K562 (cell line): ENCODE results near the gene PPP1R9B. TPM values are rescaled to one million over a fixed set of nuclear protein-coding genes. Genes with fewer than 3 reads are reported as not detected.

Experiments used
- ARID1B ChIP-seq: fragments of 450-650 bp; IDR thresholded peaks from 2 replicates; pipeline ENCODE4 v1.6.1; 2016; ENCODE audit warnings: antibody characterized with exemption, mild to moderate bottlenecking, inconsistent platforms
- ATF1 ChIP-seq, 2 experiments: fragments of 450-650 bp in 1 of 2; IDR thresholded peaks; 2 replicates each; pipeline ENCODE4 v1.6.1; 2016; ENCODE audit warnings: missing compliant biosample characterization in 1 of 2, missing genetic modification characterization in 1 of 2
- BCOR ChIP-seq: fragments of 450-650 bp; IDR thresholded peaks from 2 replicates; pipeline ENCODE4 v1.6.1; 2016
- CBX3 ChIP-seq, 2 experiments: IDR thresholded peaks; 1 replicate in 1 of 2; 2 replicates in 1 of 2; pipeline ENCODE4 v1.6.1; 2012; ENCODE audit warnings: inconsistent platforms in 2 of 2, low read length in 2 of 2, borderline replicate concordance in 1 of 2, control low read depth in 1 of 2
- CBX5 ChIP-seq: IDR thresholded peaks from 2 replicates; pipeline ENCODE4 v1.6.1; 2014; ENCODE audit warnings: low read depth, borderline replicate concordance
- CHD4 ChIP-seq: fragments of 200-600 bp; sonication (generic); IDR thresholded peaks from 3 replicates; pipeline ENCODE4 v1.6.1; 2012; ENCODE audit warnings: low read depth, mild to moderate bottlenecking, mixed read lengths, low read length, inconsistent platforms; ENCODE audit not compliant: insufficient read depth, insufficient replicate concordance, poor library complexity, severe bottlenecking
- FOXA3 ChIP-seq, 2 experiments: fragments of 450-650 bp in 1 of 2; sonication (generic) in 1 of 2; formaldehyde crosslinking; IDR thresholded peaks in 1 of 2; conservative IDR thresholded peaks in 1 of 2; 2 replicates each; pipeline versions ENCODE4 v1.4.0 to v1.8.0; 2020 to 2022; ENCODE audit warnings: mild to moderate bottlenecking in 2 of 2, missing genetic modification reagents in 1 of 2
- IRF2 ChIP-seq: sonication (generic); formaldehyde crosslinking; IDR thresholded peaks from 2 replicates; pipeline ENCODE4 v1.8.1; 2022; ENCODE audit warnings: mild to moderate bottlenecking, missing genetic modification reagents
- JUND ChIP-seq, 2 experiments: IDR thresholded peaks; 2 replicates in 1 of 2; 3 replicates in 1 of 2; pipeline ENCODE4 v1.6.1; 2011; ENCODE audit warnings: borderline replicate concordance in 2 of 2, low read depth in 2 of 2, low read length in 2 of 2, improper control_type of control experiment in 1 of 2, missing biosample characterization in 1 of 2, missing genetic modification characterization in 1 of 2, missing genetic modification reagents in 1 of 2
- MIER1 ChIP-seq: fragments of 450-650 bp; IDR thresholded peaks from 2 replicates; pipeline ENCODE4 v1.6.1; 2016; ENCODE audit warnings: antibody characterized with exemption, mild to moderate bottlenecking, low read depth
- MYC ChIP-seq, 2 experiments: fragments of 250-450 bp in 1 of 2; sonication (Bioruptor Pico) in 1 of 2; IDR thresholded peaks; 2 replicates each; pipeline versions ENCODE4 v1.5.1 to v1.6.1; 2012 to 2021; ENCODE audit warnings: low read depth in 2 of 2, borderline replicate concordance in 1 of 2, improper control_type of control experiment in 1 of 2, low read length in 1 of 2, mild to moderate bottlenecking in 1 of 2, moderate library complexity in 1 of 2
- NFIX ChIP-seq: fragments of 250-450 bp; sonication (Bioruptor Pico); IDR thresholded peaks from 2 replicates; pipeline ENCODE4 v1.4.0; 2020; ENCODE audit warnings: low read depth, mild to moderate bottlenecking, moderate library complexity
- SMARCA5 ChIP-seq: fragments of 450-650 bp; IDR thresholded peaks from 2 replicates; pipeline ENCODE4 v1.6.1; 2016
- SMARCB1 ChIP-seq: IDR thresholded peaks from 2 replicates; pipeline ENCODE4 v1.6.1; 2011; ENCODE audit warnings: improper control_type of control experiment, low read depth; ENCODE audit not compliant: insufficient read length
- SNIP1 ChIP-seq: fragments of 450-650 bp; IDR thresholded peaks from 2 replicates; pipeline ENCODE4 v1.7.1; 2017; ENCODE audit warnings: low read depth, mild to moderate bottlenecking
- SREBF2 ChIP-seq: sonication (generic); formaldehyde crosslinking; IDR thresholded peaks from 2 replicates; pipeline ENCODE4 v1.4.0; 2020; ENCODE audit warnings: mild to moderate bottlenecking, missing genetic modification reagents
- TBL1XR1 ChIP-seq, 2 experiments: IDR thresholded peaks; 2 replicates each; pipeline ENCODE4 v1.6.1; 2012; ENCODE audit warnings: improper control_type of control experiment in 2 of 2, low read length in 2 of 2, mild to moderate bottlenecking in 1 of 2
- TEAD2 ChIP-seq: fragments of 450-650 bp; IDR thresholded peaks from 2 replicates; pipeline ENCODE4 v1.6.1; 2016; ENCODE audit warnings: missing genetic modification characterization, control low read depth, missing compliant biosample characterization
- TRIM28 ChIP-seq: fragments of 450-650 bp; IDR thresholded peaks from 2 replicates; pipeline ENCODE4 v1.6.1; 2017
- XRCC5 ChIP-seq: fragments of 200-400 bp; formaldehyde crosslinking; IDR thresholded peaks from 2 replicates; pipeline ENCODE4 v1.6.1; 2017; ENCODE audit warnings: low read depth, mild to moderate bottlenecking, low read length
- ZFP91 ChIP-seq: sonication (generic); formaldehyde crosslinking; IDR thresholded peaks from 2 replicates; pipeline ENCODE4 v1.8.0; 2022; ENCODE audit warnings: mild to moderate bottlenecking, missing genetic modification reagents
- ZNF282 ChIP-seq: sonication (generic); formaldehyde crosslinking; IDR thresholded peaks from 2 replicates; pipeline ENCODE4 v1.8.1; 2023; ENCODE audit warnings: missing genetic modification reagents
- polyA plus RNA-seq, 8 experiments: library from polyadenylated mRNA; depleted of rRNA in 4 of 8; stranded (reverse) in 5 of 8; unstranded in 3 of 8; fragments of >200 nt; fragmentation: Nextera tagmentation in 2 of 8; fragmentation: Illumina TruSeq in 1 of 8; extraction: Ambion mirVana in 2 of 8; extraction: Trizol in 1 of 8; gene quantifications; 2 replicates each; pipeline versions ENCODE4 v1.2.1 to v1.2.3, GENCODE V29; 2011 to 2014; ENCODE audit warnings: inconsistent platforms in 1 of 8, missing spikeins in 1 of 8
- total RNA-seq, 7 experiments: library from RNA; depleted of rRNA in 6 of 7; stranded (reverse); fragments of >200 nt in 6 of 7; fragmentation: Illumina TruSeq in 2 of 7; extraction: Trizol in 2 of 7; gene quantifications; 2 replicates each; pipeline versions ENCODE4 v1.2.1 to v1.2.3, GENCODE V29; 2011 to 2021; ENCODE audit warnings: low replicate concordance in 1 of 7
- TF ChIP-seq, protein P1 (sequence below): fragments of 250-450 bp; sonication (Bioruptor Pico); IDR thresholded peaks from 2 replicates; pipeline ENCODE4 v1.5.0; 2022; ENCODE audit warnings: mild to moderate bottlenecking

The PPP1R9B gene
- total and polyA plus RNA-seq, 9 of the 15 experiments (the other 6 are each of a cell fraction or from before 2014, with no cell fraction given), result 0.10 to 63.5 (median 24.7) TPM

DNA sequence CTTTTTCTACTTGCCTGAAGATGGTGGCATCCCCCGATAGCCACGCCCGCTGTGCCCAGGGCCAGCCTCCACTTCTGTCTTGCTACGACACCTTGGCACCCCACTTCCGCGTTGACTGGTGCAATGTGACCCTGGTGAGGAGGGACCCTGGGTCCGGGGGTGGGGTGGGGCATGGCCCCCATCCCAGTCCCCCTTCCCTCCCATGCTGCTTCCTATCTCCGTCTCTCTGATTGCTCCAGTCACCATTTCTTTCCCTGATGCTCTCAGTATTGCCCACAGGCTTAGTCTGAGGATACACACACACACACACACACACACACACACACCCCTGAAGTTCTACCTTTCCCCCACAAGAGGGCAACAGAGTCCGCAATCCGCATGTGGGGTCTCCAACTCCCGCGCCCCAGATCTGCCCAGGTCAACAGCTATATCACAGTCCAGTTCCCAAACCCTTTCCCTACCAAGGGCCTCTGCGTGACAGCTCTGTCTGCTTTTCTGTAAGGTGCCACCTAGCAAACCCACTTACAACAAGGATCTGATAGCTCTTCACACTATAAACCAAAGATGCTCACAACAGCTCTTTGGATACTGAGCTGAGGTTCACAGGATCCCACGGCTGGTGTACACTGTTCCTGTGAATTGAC, 18.8 kb upstream of the PPP1R9B start (continued):
- TF ChIP-seq ATF1 (CRISPR knock-in tag; IDR thresholded peaks at IDR 0.05) (no peak), ATF1 (tag; IDR thresholded peaks at IDR 0.05) (0 out of 2 replicates have a peak, but pooled peaks have one; percentile 11), BCOR (peak; percentile 54; the same call in 1 of the 2 replicates), ZFP91 (CRISPR knock-in tag) (no peak), TEAD2 (tag) (no peak), TRIM28 (peak; percentile 40; the same call in 1 of the 2 replicates), CBX5 (no peak), NFIX (CRISPR knock-in tag) (no peak), IRF2 (CRISPR knock-in tag) (no peak), JUND (IDR thresholded peaks at IDR 0.05; ENCODE audit: borderline replicate concordance, low read depth, low read length) (peak; percentile 39; the same call in 1 of the 2 replicates), JUND (tag; IDR thresholded peaks at IDR 0.05; ENCODE audit: borderline replicate concordance, low read depth, low read length) (no peak; the same call in 2 of the 3 replicates), SMARCB1 (no peak), CBX3 (IDR thresholded peaks at IDR 0.05; ENCODE audit: borderline replicate concordance in 1 of 2, low read length in 2 of 2) (peak in 1 of 2 experiments; percentile 36; a peak in 1 of 3 replicates), ARID1B (peak; percentile 45; the same call in 1 of the 2 replicates), FOXA3 (CRISPR knock-in tag; conservative IDR thresholded peaks at IDR 0.05 in 1 of 2, IDR thresholded peaks at IDR 0.05 in 1 of 2) (no peak), CHD4 (no peak), SMARCA5 (no peak), MYC (IDR thresholded peaks at IDR 0.05; ENCODE audit: low read depth, low read length) (0 out of 2 replicates have a peak, but pooled peaks have one; percentile 37), MYC (CRISPR knock-in tag; IDR thresholded peaks at IDR 0.05; ENCODE audit: borderline replicate concordance, low read depth) (no peak), MIER1 (0 out of 2 replicates have a peak, but pooled peaks have one; percentile 58), TBL1XR1 (IDR thresholded peaks at IDR 0.05; ENCODE audit: low read length in 2 of 2) (0 out of 4 replicates have a peak, but pooled peaks of 1 of the 2 experiments have one; percentile 44), ZNF282 (no peak), XRCC5 (peak; percentile 94), SREBF2 (CRISPR knock-in tag) (no peak), SNIP1 (no peak)
- TF ChIP-seq, protein P1, sequence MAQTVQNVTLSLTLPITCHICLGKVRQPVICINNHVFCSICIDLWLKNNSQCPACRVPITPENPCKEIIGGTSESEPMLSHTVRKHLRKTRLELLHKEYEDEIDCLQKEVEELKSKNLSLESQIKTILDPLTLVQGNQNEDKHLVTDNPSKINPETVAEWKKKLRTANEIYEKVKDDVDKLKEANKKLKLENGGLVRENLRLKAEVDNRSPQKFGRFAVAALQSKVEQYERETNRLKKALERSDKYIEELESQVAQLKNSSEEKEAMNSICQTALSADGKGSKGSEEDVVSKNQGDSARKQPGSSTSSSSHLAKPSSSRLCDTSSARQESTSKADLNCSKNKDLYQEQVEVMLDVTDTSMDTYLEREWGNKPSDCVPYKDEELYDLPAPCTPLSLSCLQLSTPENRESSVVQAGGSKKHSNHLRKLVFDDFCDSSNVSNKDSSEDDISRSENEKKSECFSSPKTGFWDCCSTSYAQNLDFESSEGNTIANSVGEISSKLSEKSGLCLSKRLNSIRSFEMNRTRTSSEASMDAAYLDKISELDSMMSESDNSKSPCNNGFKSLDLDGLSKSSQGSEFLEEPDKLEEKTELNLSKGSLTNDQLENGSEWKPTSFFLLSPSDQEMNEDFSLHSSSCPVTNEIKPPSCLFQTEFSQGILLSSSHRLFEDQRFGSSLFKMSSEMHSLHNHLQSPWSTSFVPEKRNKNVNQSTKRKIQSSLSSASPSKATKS (CRISPR knock-in tag), result no peak
